PC-3 (cell line): ENCODE measurements around the gene AGRN. TPM values are rescaled to one million over a fixed set of nuclear protein-coding genes. Genes with fewer than 3 reads are reported as not detected.

Source experiments
- ATAC-seq: fragments of 200-7000 bp; cut with Tn5 transposase; 2 replicates; pipeline ENCODE4 v1.9.1; 2020; ENCODE audit warnings: mild to moderate bottlenecking, moderate library complexity
- BruUV-seq: library from RNA; stranded (reverse); fragments of 400-500 nt; replicated peaks from 2 replicates; lab custom pipeline; 2021; lab: Mats Ljungman, UMichigan
- CTCF ChIA-PET: fragments of 300-600 bp; sonication (Branson Sonifier 250); formaldehyde crosslinking; loops from one replicate; lab custom pipeline; 2022; ENCODE audit warnings: antibody characterized with exemption; lab: Charles Lee
- POLR2A ChIA-PET: fragments of 300-600 bp; sonication (Branson Sonifier 250); formaldehyde crosslinking; loops from one replicate; lab custom pipeline; 2022; ENCODE audit warnings: antibody characterized with exemption; ENCODE audit not compliant: unreplicated experiment; lab: Charles Lee
- DNase-seq: peaks from one replicate; pipeline ENCODE4 v3.0.0-alpha.2; 2015
- H2AFZ ChIP-seq: fragments of 300-600 bp; sonication (generic); 2 replicates; pipeline ENCODE4 v1.6.0; 2016; ENCODE audit warnings: antibody characterized with exemption, low read length
- H3F3A ChIP-seq: fragments of 300-600 bp; sonication (generic); one replicate; pipeline ENCODE4 v1.6.0; 2017; ENCODE audit warnings: antibody characterized with exemption, low read length, control low read depth, mild to moderate bottlenecking; ENCODE audit not compliant: unreplicated experiment
- H3K27ac ChIP-seq: fragments of 300-600 bp; sonication (generic); 2 replicates; pipeline ENCODE4 v1.5.1; 2016; ENCODE audit warnings: mild to moderate bottlenecking, low read length
- H3K27me3 ChIP-seq: fragments of 300-600 bp; sonication (generic); 2 replicates; pipeline ENCODE4 v1.6.1; 2016; ENCODE audit warnings: low read length, mixed read lengths
- H3K36me3 ChIP-seq: fragments of 300-600 bp; sonication (generic); 2 replicates; pipeline ENCODE4 v1.6.1; 2016; ENCODE audit warnings: low read depth, mixed run types, low read length, mixed read lengths
- H3K4me1 ChIP-seq: fragments of 300-600 bp; sonication (generic); 2 replicates; pipeline ENCODE4 v1.5.1; 2016; ENCODE audit warnings: low read length; ENCODE audit not compliant: insufficient read depth
- H3K4me2 ChIP-seq: fragments of 300-600 bp; sonication (generic); 2 replicates; pipeline ENCODE4 v1.6.0; 2016; ENCODE audit warnings: low read length
- H3K4me3 ChIP-seq: fragments of 300-600 bp; sonication (generic); 2 replicates; pipeline ENCODE4 v1.5.1; 2016; ENCODE audit warnings: mild to moderate bottlenecking, low read length, mixed read lengths
- H3K79me2 ChIP-seq: fragments of 300-600 bp; sonication (generic); 2 replicates; pipeline ENCODE4 v1.6.1; 2017; ENCODE audit warnings: low read length, mixed read lengths
- H3K9ac ChIP-seq: fragments of 300-600 bp; sonication (generic); 2 replicates; pipeline ENCODE4 v1.6.0; 2016; ENCODE audit warnings: mild to moderate bottlenecking, low read length
- H3K9me2 ChIP-seq: fragments of 300-600 bp; sonication (generic); replicated peaks from 2 replicates; pipeline ENCODE4 v1.6.1; 2016; ENCODE audit warnings: mixed run types, low read length, mixed read lengths
- H3K9me3 ChIP-seq: fragments of 300-600 bp; sonication (generic); 2 replicates; pipeline ENCODE4 v1.6.1; 2016; ENCODE audit warnings: low read length, mixed read lengths
- H4K20me1 ChIP-seq: fragments of 300-600 bp; sonication (generic); 2 replicates; pipeline ENCODE4 v1.6.1; 2016; ENCODE audit warnings: low read length, mixed read lengths
- CTCF ChIP-seq: fragments of 300-600 bp; sonication (generic); conservative IDR thresholded peaks from 2 replicates; pipeline ENCODE4 v1.5.1; 2017; ENCODE audit warnings: antibody characterized with exemption, low read depth, mild to moderate bottlenecking, low read length
- EZH2 ChIP-seq: fragments of 300-600 bp; sonication (generic); IDR thresholded peaks from one replicate; pipeline ENCODE4 v1.6.1; 2017; ENCODE audit warnings: antibody characterized with exemption, mild to moderate bottlenecking, low read length; ENCODE audit not compliant: unreplicated experiment
- EZH2phosphoT487 ChIP-seq: fragments of 300-600 bp; sonication (generic); IDR thresholded peaks from 2 replicates; pipeline ENCODE4 v1.6.1; 2018; ENCODE audit warnings: mild to moderate bottlenecking, antibody characterized with exemption, low read length, borderline replicate concordance
- intact Hi-C: fragments of 100-400 bp; cut with micrococcal nuclease; formaldehyde crosslinking; loops from 2 replicates; pipeline ENCODE4 v1.9.0; 2023
- total RNA-seq: library from RNA; depleted of rRNA; stranded (reverse); fragments of >200 nt; gene quantifications from 2 replicates; pipeline ENCODE4 v1.2.3, GENCODE V29; 2014

Gene AGRN
- total RNA-seq, 1 experiment from 2014 or later, result 273 TPM

DNA sequence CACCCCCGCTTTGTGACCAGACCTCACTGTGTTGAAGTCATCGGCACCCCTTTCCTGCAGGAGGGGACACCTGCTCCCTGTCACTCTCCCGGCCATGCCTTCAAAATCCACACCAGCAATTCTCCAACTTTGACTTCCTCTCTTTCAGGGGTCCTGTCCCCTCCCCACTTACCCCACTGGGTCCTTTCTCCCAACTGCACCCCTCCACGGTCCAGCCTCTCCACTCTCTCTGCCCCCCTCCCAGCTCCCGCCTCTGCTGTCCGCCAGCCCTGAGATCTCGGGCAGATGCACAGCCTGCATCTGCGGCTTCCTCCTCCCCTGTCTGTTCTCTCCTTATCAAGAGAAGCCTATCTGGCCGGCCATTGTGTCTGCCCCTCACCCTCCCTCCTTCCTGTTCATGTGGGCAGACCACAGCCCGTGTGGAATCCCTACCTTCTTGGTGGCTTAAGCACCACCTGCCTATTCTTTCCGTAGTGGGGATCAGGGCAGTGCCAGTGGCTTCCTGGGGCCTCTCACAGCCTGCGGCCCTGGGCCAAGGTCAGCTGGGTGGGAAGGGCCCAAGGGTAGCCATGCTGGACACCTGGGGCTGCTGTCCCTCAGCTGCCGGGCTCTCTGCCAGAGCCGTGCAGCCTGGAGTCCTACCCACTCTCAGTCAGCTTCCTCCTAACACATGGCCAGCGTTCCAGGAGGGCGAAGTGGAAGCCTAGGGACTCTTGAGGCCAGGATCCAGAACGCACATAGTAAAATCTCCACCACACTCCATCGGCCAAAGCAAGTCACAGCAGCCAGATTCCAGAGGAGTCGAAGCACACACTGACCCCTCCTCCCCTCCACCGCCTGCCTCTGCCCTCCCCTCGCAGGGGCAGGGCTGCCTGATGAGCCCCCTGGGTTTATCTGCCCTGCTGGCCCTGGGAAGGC, 14.9 kb upstream of the AGRN start:
- H3K4me2 ChIP-seq, result no peak overlapping the region
- peaks cover 20% of the 10 kb centered on the region for H3K4me1 ChIP-seq
- H3K36me3 ChIP-seq, result no peaks in the 10 kb centered on the region
- no peak overlapping the region for H3K27ac ChIP-seq
- no peaks in the 10 kb centered on the region for H3K9me3 ChIP-seq
- H3K27me3 ChIP-seq, result no peaks in the 10 kb centered on the region
- no TSS peak for BruUV-seq
- no peak overlapping the region for H3K4me3 ChIP-seq
- H3K9me2 ChIP-seq, result no peaks in the 10 kb centered on the region
- DNase-seq (no peak), ATAC-seq (no peak)
- no peaks in the 10 kb centered on the region for H4K20me1 ChIP-seq
- no peaks in the 10 kb centered on the region for H3F3A ChIP-seq
- no peak overlapping the region for H3K9ac ChIP-seq
- CTCF ChIA-PET, result no interaction called here
- no peak for TF ChIP-seq EZH2
- no peak for TF ChIP-seq EZH2phosphoT487
- no peak for TF ChIP-seq CTCF
- no peak overlapping the region for H2AFZ ChIP-seq
- POLR2A ChIA-PET, result no interaction called here
- H3K79me2 ChIP-seq, result peaks cover 26% of the 10 kb centered on the region
- intact Hi-C loops, result no loop called here

DNA sequence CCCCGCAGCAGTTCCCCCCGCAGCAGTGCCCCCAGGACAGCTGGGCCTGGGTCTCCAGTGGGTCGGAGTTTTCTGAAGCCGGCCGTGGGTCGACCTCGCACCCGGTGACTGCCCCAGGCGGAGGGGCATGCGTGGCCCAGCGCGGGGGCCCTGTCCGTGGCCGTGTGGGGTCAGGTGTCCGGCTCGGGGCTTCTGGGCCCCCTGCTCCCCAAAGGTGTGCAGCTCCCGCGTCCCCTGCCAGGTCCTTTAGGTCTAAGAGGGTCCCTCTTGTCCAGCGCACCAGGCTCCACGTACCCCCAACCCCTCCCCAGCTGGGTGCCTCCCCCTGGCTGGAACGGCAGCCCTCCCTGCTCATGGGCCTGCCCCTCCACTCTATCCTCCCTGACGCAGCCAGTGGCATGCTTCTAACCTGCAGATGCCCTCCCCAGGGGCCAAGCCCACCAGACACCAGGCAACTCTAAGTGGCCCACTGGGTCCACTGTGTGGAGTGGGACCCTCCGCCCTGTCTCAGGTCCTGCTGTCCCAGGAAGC, 14.1 kb upstream of the AGRN start:
- Histone ChIP-seq H3K9ac (peak overlapping the region; percentile 37; the same call in 1 of the 2 replicates), H3K4me1 (peaks cover 18% of the 10 kb centered on the region), H3K79me2 (peaks cover 21% of the 10 kb centered on the region), H3K27ac (peak overlapping the region; percentile 51), H3K4me3 (no peak overlapping the region), H4K20me1 (no peaks in the 10 kb centered on the region), H3K9me3 (no peaks in the 10 kb centered on the region), H3K4me2 (peak overlapping the region; percentile 22; the same call in 1 of the 2 replicates), H3F3A (no peaks in the 10 kb centered on the region), H3K36me3 (no peaks in the 10 kb centered on the region), H3K9me2 (no peaks in the 10 kb centered on the region), H3K27me3 (no peaks in the 10 kb centered on the region), H2AFZ (no peak overlapping the region)
- ATAC-seq (no peak), DNase-seq (no peak)
- TF ChIP-seq CTCF, result no peak
- no peak for TF ChIP-seq EZH2
- no peak for TF ChIP-seq EZH2phosphoT487
- ChIA-PET POLR2A (no interaction called here), CTCF (no interaction called here)
- BruUV-seq, result no TSS peak
- intact Hi-C loops, result no loop called here
